ENCODE results near the gene STPG2. TPM values are rescaled to one million over a fixed set of nuclear protein-coding genes. Genes with fewer than 3 reads are reported as not detected.

STPG2 gene
- total RNA-seq, 1 experiment from 2014 or later: not detected

- POLR2A ChIA-PET: no interaction called here
- H3K4me1 ChIP-seq (ENCODE audit: control insufficient read depth, insufficient read depth, low read length): no peaks in the 10 kb centered on the region
- no TSS peak for BruUV-seq (replicated peaks)
- no peak overlapping the region for H3K4me3 ChIP-seq (ENCODE audit: low read depth in 2 of 2, low read length in 2 of 2)
- H3K27ac ChIP-seq (ENCODE audit: low read length): no peak overlapping the region
- intact Hi-C loops (cut with micrococcal nuclease; ENCODE audit: unreplicated experiment): no loop called here
- no peaks in the 10 kb centered on the region for H3K9me3 ChIP-seq (ENCODE audit: control insufficient read depth, insufficient read depth, low read depth, low read length)
- CTCF ChIA-PET: no interaction called here
- DNase-seq (ENCODE audit: low read depth, low spot score) (no peak), ATAC-seq (no peak)
- no peaks in the 10 kb centered on the region for H3K27me3 ChIP-seq (ENCODE audit: control insufficient read depth, insufficient read depth, low read length)
- no peaks in the 10 kb centered on the region for H3K36me3 ChIP-seq (ENCODE audit: control insufficient read depth, insufficient read depth, low read length)
- TF ChIP-seq TCF7L2 (IDR thresholded peaks at IDR 0.05; ENCODE audit: low read depth, low read length): no peak
- TF ChIP-seq SIN3A (IDR thresholded peaks at IDR 0.05; ENCODE audit: borderline replicate concordance, insufficient read depth, low read depth, low read length): no peak
- TF ChIP-seq POLR2AphosphoS5 (IDR thresholded peaks at IDR 0.05; ENCODE audit: low read depth, low read length): no peak
- no peak for TF ChIP-seq REST (IDR thresholded peaks at IDR 0.05; ENCODE audit: insufficient read depth in 1 of 2, low read depth in 2 of 2, low read length in 1 of 2)
- in situ Hi-C loops (cut with HindIII; ENCODE audit: low pct_unique_long_range_greater_than_20kb, low sequenced_read_pairs): no loop called here
These were observed 555.4 kb downstream of the STPG2 start for GRCh38 chr4:97587912-97588311.

GRCh38 chr4:97585274-97585673 is 558.0 kb downstream of the STPG2 start:
- no peak overlapping the region for H3K27ac ChIP-seq (ENCODE audit: low read length)
- no TSS peak for BruUV-seq (replicated peaks)
- H3K9me3 ChIP-seq (ENCODE audit: control insufficient read depth, insufficient read depth, low read depth, low read length): no peaks in the 10 kb centered on the region
- in situ Hi-C loops (cut with HindIII; ENCODE audit: low pct_unique_long_range_greater_than_20kb, low sequenced_read_pairs): no loop called here
- no peak for TF ChIP-seq TCF7L2 (IDR thresholded peaks at IDR 0.05; ENCODE audit: low read depth, low read length)
- TF ChIP-seq, protein P1, sequence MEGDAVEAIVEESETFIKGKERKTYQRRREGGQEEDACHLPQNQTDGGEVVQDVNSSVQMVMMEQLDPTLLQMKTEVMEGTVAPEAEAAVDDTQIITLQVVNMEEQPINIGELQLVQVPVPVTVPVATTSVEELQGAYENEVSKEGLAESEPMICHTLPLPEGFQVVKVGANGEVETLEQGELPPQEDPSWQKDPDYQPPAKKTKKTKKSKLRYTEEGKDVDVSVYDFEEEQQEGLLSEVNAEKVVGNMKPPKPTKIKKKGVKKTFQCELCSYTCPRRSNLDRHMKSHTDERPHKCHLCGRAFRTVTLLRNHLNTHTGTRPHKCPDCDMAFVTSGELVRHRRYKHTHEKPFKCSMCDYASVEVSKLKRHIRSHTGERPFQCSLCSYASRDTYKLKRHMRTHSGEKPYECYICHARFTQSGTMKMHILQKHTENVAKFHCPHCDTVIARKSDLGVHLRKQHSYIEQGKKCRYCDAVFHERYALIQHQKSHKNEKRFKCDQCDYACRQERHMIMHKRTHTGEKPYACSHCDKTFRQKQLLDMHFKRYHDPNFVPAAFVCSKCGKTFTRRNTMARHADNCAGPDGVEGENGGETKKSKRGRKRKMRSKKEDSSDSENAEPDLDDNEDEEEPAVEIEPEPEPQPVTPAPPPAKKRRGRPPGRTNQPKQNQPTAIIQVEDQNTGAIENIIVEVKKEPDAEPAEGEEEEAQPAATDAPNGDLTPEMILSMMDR (IDR thresholded peaks at IDR 0.05): no peak
- TF ChIP-seq SIN3A (IDR thresholded peaks at IDR 0.05; ENCODE audit: borderline replicate concordance, insufficient read depth, low read depth, low read length): no peak
- TF ChIP-seq REST (IDR thresholded peaks at IDR 0.05; ENCODE audit: insufficient read depth in 1 of 2, low read depth in 2 of 2, low read length in 1 of 2): no peak
- no peak for TF ChIP-seq POLR2AphosphoS5 (IDR thresholded peaks at IDR 0.05; ENCODE audit: low read depth, low read length)
- ChIA-PET CTCF (no interaction called here), POLR2A (no interaction called here)
- no peaks in the 10 kb centered on the region for H3K36me3 ChIP-seq (ENCODE audit: control insufficient read depth, insufficient read depth, low read length)
- DNase-seq (ENCODE audit: low read depth, low spot score) (no peak), ATAC-seq (no peak)
- intact Hi-C loops (cut with micrococcal nuclease; ENCODE audit: unreplicated experiment): no loop called here
- H3K4me1 ChIP-seq (ENCODE audit: control insufficient read depth, insufficient read depth, low read length): no peaks in the 10 kb centered on the region
- H3K27me3 ChIP-seq (ENCODE audit: control insufficient read depth, insufficient read depth, low read length): no peaks in the 10 kb centered on the region
- H3K4me3 ChIP-seq (ENCODE audit: low read depth in 2 of 2, low read length in 2 of 2): no peak overlapping the region

All from Panc1 (cell line).